Right ventricle myocardium superior (tissue), 1 donor: ENCODE measurements around the gene CENPP. TPM values are rescaled to one million over a fixed set of nuclear protein-coding genes. Genes with fewer than 3 reads are reported as not detected.

ENCODE experiments used
- ATAC-seq: fragments of 200-7000 bp; cut with Tn5 transposase; one replicate; pipeline ENCODE4 v1.9.1; 2020; ENCODE audit warnings: mild to moderate bottlenecking; ENCODE audit not compliant: poor library complexity
- DNase-seq: peaks from one replicate; pipeline ENCODE4 v3.0.0-alpha.2; 2020
- intact Hi-C: fragments of 100-400 bp; cut with DNase I; formaldehyde crosslinking; loops from one replicate; pipeline ENCODE4 v1.11.2; 2022
- microRNA-seq: library from miRNA; unstranded; fragments of <30 nt; microRNA quantifications from one replicate; pipeline ENCODE4 v1.2.0, GENCODE V29; 2020
- total RNA-seq: library from RNA; stranded (reverse); fragmentation: NEBNext Ultra II Directional; extraction: Animal tissue kit (Norgen Biotek cat#: 25700); gene quantifications from one replicate; pipeline ENCODE4 v1.2.1, GENCODE V29; 2021
- donor health status: DM: no; HTN: yes; CAD: no; lungs with severe emphysema.

CENPP gene
- total RNA-seq, 1 donor from 2014 or later = 3.0 TPM

GRCh38 chr9:92664394-92665152 lies 338.8 kb downstream of the CENPP start:
- intact Hi-C loops = no loop called here
- peak; percentile 2 for ATAC-seq
- no peak for DNase-seq

- ATAC-seq = no peak
- intact Hi-C loops = no loop called here
Observed at GRCh38 chr9:92665836-92666235, 340.1 kb downstream of the CENPP start.

GRCh38 chr9:92666236-92666635 lies 340.5 kb downstream of the CENPP start:
- intact Hi-C loops = no loop called here
- DNase-seq (no peak), ATAC-seq (no peak)

More at GRCh38 chr9:92665836-92666235, 340.1 kb downstream of the CENPP start:
- DNase-seq = no peak

- DNase-seq = no peak
- no peak for ATAC-seq
- intact Hi-C loops = no loop called here
Observed at GRCh38 chr9:92666912-92667532, 341.3 kb downstream of the CENPP start.

GRCh38 chr9:92668746-92669526 lies 343.2 kb downstream of the CENPP start:
- peak; percentile 60 for DNase-seq
- ATAC-seq = peak; percentile 52
- intact Hi-C loops = no loop called here

GRCh38 chr9:92669527-92669889 lies 343.8 kb downstream of the CENPP start:
- intact Hi-C loops = no loop called here
- peak; percentile 30 for ATAC-seq

More at GRCh38 chr9:92669527-92669889, 343.8 kb downstream of the CENPP start:
- peak; percentile 66 for DNase-seq

Small RNA genes within 50 kb of the gene (microRNA-seq; reads per million reads assigned to microRNA genes)
- gene MIR3651 = not detected
- gene MIR4670 = not detected

Other genes with a start within 250 kb of the CENPP start
- gene SPTLC1, start 210.5 kb upstream of the CENPP start, total RNA-seq = 19.9 TPM
- gene IARS1, start 32.3 kb upstream of the CENPP start, total RNA-seq = 56.3 TPM
- gene NOL8, start 603 bp upstream of the CENPP start, total RNA-seq = 12.4 TPM
- gene OGN, start 78.6 kb downstream of the CENPP start, total RNA-seq = 10.0 TPM
- 4.2 TPM for gene OMD, start 98.5 kb downstream of the CENPP start, total RNA-seq
- gene ASPN, start 156.6 kb downstream of the CENPP start, total RNA-seq = 4.8 TPM
- 5.6 TPM for gene ECM2, start 210.0 kb downstream of the CENPP start, total RNA-seq